K562 (cell line): ENCODE data around the gene CNP. TPM values are rescaled to one million over a fixed set of nuclear protein-coding genes. Genes with fewer than 3 reads are reported as not detected.

Source experiments
- BRF2 ChIP-seq: IDR thresholded peaks from 3 replicates; pipeline ENCODE4 v1.6.1; 2011; ENCODE audit warnings: borderline replicate concordance, mild to moderate bottlenecking; ENCODE audit not compliant: insufficient read length, insufficient read depth
- CBFA2T2 ChIP-seq: fragments of 450-650 bp; conservative IDR thresholded peaks from 2 replicates; pipeline ENCODE4 v1.6.1; 2017; ENCODE audit warnings: mild to moderate bottlenecking
- CTBP1 ChIP-seq: fragments of 450-650 bp; IDR thresholded peaks from 2 replicates; pipeline ENCODE4 v1.6.1; 2016; ENCODE audit warnings: borderline replicate concordance
- E2F6 ChIP-seq, 2 experiments: IDR thresholded peaks; 2 replicates each; pipeline ENCODE4 v1.6.1; 2011; ENCODE audit warnings: borderline replicate concordance in 1 of 2, control low read depth in 1 of 2, low read depth in 1 of 2, low read length in 1 of 2, mild to moderate bottlenecking in 1 of 2, mixed read lengths in 1 of 2, moderate library complexity in 1 of 2; ENCODE audit not compliant: insufficient read depth in 1 of 2, insufficient read length in 1 of 2, poor library complexity in 1 of 2, severe bottlenecking in 1 of 2; ENCODE audit errors: extremely low read depth in 1 of 2
- HDAC1 ChIP-seq, 2 experiments: fragments of 450-650 bp; IDR thresholded peaks; 2 replicates each; pipeline ENCODE4 v1.6.1; 2016 to 2017; ENCODE audit warnings: inconsistent platforms in 1 of 2, mild to moderate bottlenecking in 1 of 2, moderate library complexity in 1 of 2
- HNRNPL ChIP-seq: fragments of 200-400 bp; formaldehyde crosslinking; IDR thresholded peaks from 2 replicates; pipeline ENCODE4 v1.6.1; 2017; ENCODE audit warnings: low read depth, mild to moderate bottlenecking, low read length
- HOMEZ ChIP-seq: fragments of 250-450 bp; sonication (Bioruptor Pico); IDR thresholded peaks from 2 replicates; pipeline ENCODE4 v1.4.0; 2020; ENCODE audit warnings: mild to moderate bottlenecking, moderate library complexity
- HSF4 ChIP-seq: fragments of 250-450 bp; sonication (Bioruptor Pico); IDR thresholded peaks from 2 replicates; pipeline ENCODE4 v2.1.2; 2022; ENCODE audit warnings: mild to moderate bottlenecking, moderate library complexity, borderline replicate concordance
- JUN ChIP-seq, 2 experiments: sonication (generic) in 1 of 2; formaldehyde crosslinking in 1 of 2; IDR thresholded peaks; 2 replicates each; pipeline versions ENCODE4 v1.6.1 to v1.8.0; 2012 to 2022; ENCODE audit warnings: borderline replicate concordance in 2 of 2, mild to moderate bottlenecking in 2 of 2, improper control_type of control experiment in 1 of 2, low read depth in 1 of 2, low read length in 1 of 2, missing genetic modification reagents in 1 of 2
- JUND ChIP-seq, 2 experiments: IDR thresholded peaks; 2 replicates in 1 of 2; 3 replicates in 1 of 2; pipeline ENCODE4 v1.6.1; 2011; ENCODE audit warnings: borderline replicate concordance in 2 of 2, low read depth in 2 of 2, low read length in 2 of 2, improper control_type of control experiment in 1 of 2, missing biosample characterization in 1 of 2, missing genetic modification characterization in 1 of 2, missing genetic modification reagents in 1 of 2
- MBD1 ChIP-seq: fragments of 250-450 bp; sonication (Bioruptor Pico); IDR thresholded peaks from 2 replicates; pipeline ENCODE4 v1.8.0; 2022; ENCODE audit warnings: inconsistent platforms
- MBD2 ChIP-seq: sonication (generic); IDR thresholded peaks from 2 replicates; pipeline ENCODE4 v1.6.1; 2016; ENCODE audit warnings: low read depth, borderline replicate concordance
- MCM5 ChIP-seq: fragments of 450-650 bp; IDR thresholded peaks from 2 replicates; pipeline ENCODE4 v1.6.1; 2016; ENCODE audit warnings: low read depth
- NCOA1 ChIP-seq: fragments of 450-650 bp; IDR thresholded peaks from 2 replicates; pipeline ENCODE4 v1.6.1; 2016; ENCODE audit warnings: low read depth
- NFIX ChIP-seq: fragments of 250-450 bp; sonication (Bioruptor Pico); IDR thresholded peaks from 2 replicates; pipeline ENCODE4 v1.4.0; 2020; ENCODE audit warnings: low read depth, mild to moderate bottlenecking, moderate library complexity
- PTRF ChIP-seq: fragments of 450-650 bp; IDR thresholded peaks from 2 replicates; pipeline ENCODE4 v1.6.1; 2016; ENCODE audit warnings: mild to moderate bottlenecking, missing genetic modification characterization, missing compliant biosample characterization
- PURB ChIP-seq: sonication (generic); formaldehyde crosslinking; IDR thresholded peaks from 2 replicates; pipeline ENCODE4 v1.9.0; 2021; ENCODE audit warnings: low read depth, mild to moderate bottlenecking, missing genetic modification reagents
- TCF7 ChIP-seq: sonication (generic); IDR thresholded peaks from 2 replicates; pipeline ENCODE4 v1.6.1; 2016; ENCODE audit warnings: antibody characterized with exemption, borderline replicate concordance
- ZBTB1 ChIP-seq: sonication (generic); formaldehyde crosslinking; IDR thresholded peaks from 2 replicates; pipeline ENCODE4 v1.8.1; 2023; ENCODE audit warnings: missing genetic modification reagents, low read depth, mild to moderate bottlenecking, borderline replicate concordance
- ZKSCAN1 ChIP-seq: fragments of 150-350 bp; IDR thresholded peaks from 2 replicates; pipeline ENCODE4 v1.6.1; 2016; ENCODE audit warnings: low read depth, low read length
- ZNF12 ChIP-seq: sonication (generic); formaldehyde crosslinking; IDR thresholded peaks from 2 replicates; pipeline ENCODE4 v1.4.0; 2020; ENCODE audit warnings: mild to moderate bottlenecking, missing genetic modification reagents
- polyA plus RNA-seq, 8 experiments: library from polyadenylated mRNA; depleted of rRNA in 4 of 8; stranded (reverse) in 5 of 8; unstranded in 3 of 8; fragments of >200 nt; fragmentation: Nextera tagmentation in 2 of 8; fragmentation: Illumina TruSeq in 1 of 8; extraction: Ambion mirVana in 2 of 8; extraction: Trizol in 1 of 8; gene quantifications; 2 replicates each; pipeline versions ENCODE4 v1.2.1 to v1.2.3, GENCODE V29; 2011 to 2014; ENCODE audit warnings: inconsistent platforms in 1 of 8, missing spikeins in 1 of 8
- total RNA-seq, 7 experiments: library from RNA; depleted of rRNA in 6 of 7; stranded (reverse); fragments of >200 nt in 6 of 7; fragmentation: Illumina TruSeq in 2 of 7; extraction: Trizol in 2 of 7; gene quantifications; 2 replicates each; pipeline versions ENCODE4 v1.2.1 to v1.2.3, GENCODE V29; 2011 to 2021; ENCODE audit warnings: low replicate concordance in 1 of 7

CNP gene
- total and polyA plus RNA-seq, 9 of the 15 experiments (the other 6 are each of a cell fraction or from before 2014, with no cell fraction given), result 1.7 to 52.0 (median 29.1) TPM

GRCh38 chr17:41966463-41967140 lies at the start of gene CNP (continued):
- peak; percentile 50 for TF ChIP-seq CTBP1
- TF ChIP-seq ZBTB1 (CRISPR knock-in tag), result no peak
- no peak for TF ChIP-seq PURB (CRISPR knock-in tag)
- no peak for TF ChIP-seq NCOA1
- TF ChIP-seq ZNF12 (CRISPR knock-in tag), result no peak
- TF ChIP-seq BRF2, result no peak
- TF ChIP-seq HSF4, result no peak
- TF ChIP-seq TCF7, result peak; percentile 16; the same call in 1 of the 2 replicates
- peak; percentile 77 to 90 for TF ChIP-seq E2F6 (IDR thresholded peaks at IDR 0.05; ENCODE audit: borderline replicate concordance in 1 of 2, extremely low read depth in 1 of 2, insufficient read depth in 1 of 2, insufficient read length in 1 of 2, low read depth in 1 of 2, low read length in 1 of 2, poor library complexity in 1 of 2, severe bottlenecking in 1 of 2)
- TF ChIP-seq ZKSCAN1, result no peak
- TF ChIP-seq PTRF, result no peak
- no peak for TF ChIP-seq NFIX (CRISPR knock-in tag)
- no peak for TF ChIP-seq MCM5
- TF ChIP-seq JUN (IDR thresholded peaks at IDR 0.05; ENCODE audit: borderline replicate concordance, low read depth, low read length), result no peak
- TF ChIP-seq JUN (CRISPR knock-in tag; IDR thresholded peaks at IDR 0.05; ENCODE audit: borderline replicate concordance), result no peak
- TF ChIP-seq HOMEZ, result no peak
- peak; percentile 92 for TF ChIP-seq HNRNPL
- no peak for TF ChIP-seq CBFA2T2
- no peak for TF ChIP-seq JUND (IDR thresholded peaks at IDR 0.05; ENCODE audit: borderline replicate concordance, low read depth, low read length)
- TF ChIP-seq JUND (tag; IDR thresholded peaks at IDR 0.05; ENCODE audit: borderline replicate concordance, low read depth, low read length), result no peak
- TF ChIP-seq MBD1, result no peak
- TF ChIP-seq HDAC1 (IDR thresholded peaks at IDR 0.05), result 0 out of 4 replicates have a peak, but pooled peaks of 1 of the 2 experiments have one; percentile 8
- TF ChIP-seq MBD2, result no peak; the same call in 1 of the 2 replicates
